HG03159 (cell line): ENCODE data around the gene GUCY1A1.

Source experiments
- ATAC-seq: cut with Tn5 transposase; IDR thresholded peaks from one replicate; pipeline ENCODE4 v1.9.1; 2021; ENCODE audit warnings: mild to moderate bottlenecking, moderate library complexity; ENCODE audit not compliant: unreplicated experiment

Gene GUCY1A1

GRCh38 chr4:155690044-155690837, 23.6 kb downstream of the GUCY1A1 start:
- ATAC-seq, result no peak

GRCh38 chr4:155692361-155692760, 25.7 kb downstream of the GUCY1A1 start:
- no peak for ATAC-seq

GRCh38 chr4:155693015-155693663, 26.5 kb downstream of the GUCY1A1 start:
- peak; percentile 66 for ATAC-seq

- ATAC-seq, result no peak
Measured at GRCh38 chr4:155694100-155694785, 27.6 kb downstream of the GUCY1A1 start.

GRCh38 chr4:155696226-155696625, 29.6 kb downstream of the GUCY1A1 start:
- ATAC-seq, result no peak

GRCh38 chr4:155696726-155697125, 30.1 kb downstream of the GUCY1A1 start:
- ATAC-seq, result no peak

- ATAC-seq, result no peak
Measured at GRCh38 chr4:155701827-155702226, 35.2 kb downstream of the GUCY1A1 start.

GRCh38 chr4:155703486-155704247, 37.0 kb downstream of the GUCY1A1 start:
- ATAC-seq, result peak; percentile 92

- no peak for ATAC-seq
Measured at GRCh38 chr4:155704841-155705404, 38.3 kb downstream of the GUCY1A1 start.

GRCh38 chr4:155705664-155706063, 39.0 kb downstream of the GUCY1A1 start:
- no peak for ATAC-seq

GRCh38 chr4:155706147-155706546, 39.5 kb downstream of the GUCY1A1 start:
- ATAC-seq, result no peak

GRCh38 chr4:155707251-155707650, 40.6 kb downstream of the GUCY1A1 start:
- no peak for ATAC-seq

GRCh38 chr4:155708782-155709181, 42.1 kb downstream of the GUCY1A1 start:
- no peak for ATAC-seq

- no peak for ATAC-seq
Measured at GRCh38 chr4:155709918-155710317, 43.3 kb downstream of the GUCY1A1 start.

- ATAC-seq, result no peak
Measured at GRCh38 chr4:155711556-155711955, 44.9 kb downstream of the GUCY1A1 start.

- ATAC-seq, result no peak
Measured at GRCh38 chr4:155712846-155713245, 46.2 kb downstream of the GUCY1A1 start.

GRCh38 chr4:155713911-155714310, 47.3 kb downstream of the GUCY1A1 start:
- ATAC-seq, result no peak

- no peak for ATAC-seq
Measured at GRCh38 chr4:155722336-155722735, 55.7 kb downstream of the GUCY1A1 start.

- no peak for ATAC-seq
Measured at GRCh38 chr4:155722816-155723499, 56.3 kb downstream of the GUCY1A1 start.

GRCh38 chr4:155724731-155725130, 58.1 kb downstream of the GUCY1A1 start:
- ATAC-seq, result no peak
